CD14-positive monocyte (primary cell): Measurements from ENCODE around the gene CTAGE1. TPM values are rescaled to one million over a fixed set of nuclear protein-coding genes. Genes with fewer than 3 reads are reported as not detected.
"Not testable (repeated sequence)": the region's sequence is repeated elsewhere in the genome, so short reads cannot be mapped to it uniquely, and the experiment has no call there.

ENCODE experiments used
- DNase-seq, 3 donors: peaks; one replicate each; pipeline ENCODE4 v3.0.0-alpha.2; 2011 to 2022
- H2AFZ ChIP-seq: 2 replicates; pipeline ENCODE4 v1.6.0; 2012; ENCODE audit warnings: mild to moderate bottlenecking, low read depth, low read length, inconsistent platforms; ENCODE audit not compliant: insufficient read depth, poor library complexity, severe bottlenecking
- H3K27ac ChIP-seq, 2 donors: 1 replicate in 1 of 2; 2 replicates in 1 of 2; pipeline ENCODE4 v1.5.1; 2012 to 2013; ENCODE audit warnings: low read length in 2 of 2, control low read depth in 1 of 2, inconsistent platforms in 1 of 2, low read depth in 1 of 2, mild to moderate bottlenecking in 1 of 2
- H3K27me3 ChIP-seq, 2 donors: one replicate each; pipeline versions ENCODE4 v1.6.0 to v1.6.1; 2011 to 2013; ENCODE audit warnings: low read length in 2 of 2; ENCODE audit not compliant: control insufficient read depth in 2 of 2, insufficient read depth in 2 of 2
- H3K36me3 ChIP-seq, 2 donors: replicated peaks in 1 of 2; 1 replicate in 1 of 2; 2 replicates in 1 of 2; pipeline versions ENCODE4 v1.5.1 to v1.6.1; 2012 to 2013; ENCODE audit warnings: low read length in 2 of 2, control low read depth in 1 of 2, inconsistent platforms in 1 of 2, mild to moderate bottlenecking in 1 of 2; ENCODE audit not compliant: insufficient read depth in 2 of 2, control insufficient read depth in 1 of 2
- H3K4me1 ChIP-seq, 2 donors: 1 replicate in 1 of 2; 2 replicates in 1 of 2; pipeline versions ENCODE4 v1.5.1 to v1.6.1; 2012 to 2013; ENCODE audit warnings: low read length in 2 of 2, control low read depth in 1 of 2, inconsistent platforms in 1 of 2, mild to moderate bottlenecking in 1 of 2, moderate library complexity in 1 of 2; ENCODE audit not compliant: insufficient read depth in 2 of 2, control insufficient read depth in 1 of 2
- H3K4me2 ChIP-seq: replicated peaks from 2 replicates; pipeline ENCODE3; 2012; ENCODE audit warnings: low read length, moderate library complexity, mild to moderate bottlenecking; ENCODE audit not compliant: poor library complexity, severe bottlenecking; ENCODE audit errors: extremely low read depth
- H3K4me3 ChIP-seq, 3 experiments: fragments of 200-600 bp in 1 of 3; sonication (generic) in 1 of 3; replicated peaks in 1 of 3; 1 replicate in 2 of 3; 2 replicates in 1 of 3; pipeline ENCODE4 v1.5.1; 2011 to 2013; ENCODE audit warnings: low read length in 3 of 3, mild to moderate bottlenecking in 3 of 3, control low read depth in 2 of 3, low read depth in 2 of 3, inconsistent platforms in 1 of 3, moderate library complexity in 1 of 3
- H3K79me2 ChIP-seq: 2 replicates; pipeline ENCODE4 v1.6.0; 2012; ENCODE audit warnings: mild to moderate bottlenecking, control low read depth, inconsistent platforms, low read length, moderate library complexity; ENCODE audit not compliant: insufficient read depth
- H3K9ac ChIP-seq: 2 replicates; pipeline ENCODE4 v1.6.0; 2017; ENCODE audit warnings: low read length, mild to moderate bottlenecking; ENCODE audit not compliant: insufficient read depth, poor library complexity, severe bottlenecking
- H3K9me3 ChIP-seq, 2 donors: replicated peaks in 1 of 2; 1 replicate in 1 of 2; 2 replicates in 1 of 2; pipeline versions ENCODE4 v1.5.1 to v1.6.1; 2012 to 2013; ENCODE audit warnings: low read length in 2 of 2, control low read depth in 1 of 2; ENCODE audit not compliant: control insufficient read depth in 1 of 2, insufficient read depth in 1 of 2
- H4K20me1 ChIP-seq: 2 replicates; pipeline ENCODE4 v1.6.0; 2012; ENCODE audit warnings: mild to moderate bottlenecking, low read length, control low read depth, moderate library complexity; ENCODE audit not compliant: insufficient read depth
- H3K27ac Mint-ChIP-seq, 7 donors: one replicate each; pipeline ENCODE4 v1.8.0; 2020; ENCODE audit warnings: mild to moderate bottlenecking in 7 of 7, mixed read lengths in 7 of 7, moderate library complexity in 6 of 7, inconsistent platforms in 2 of 7
- H3K27me3 Mint-ChIP-seq, 3 donors: one replicate each; pipeline ENCODE4 v1.8.0; 2021 to 2022; ENCODE audit warnings: low read depth in 3 of 3, mild to moderate bottlenecking in 3 of 3, mixed read lengths in 3 of 3, moderate library complexity in 3 of 3, inconsistent platforms in 1 of 3
- H3K36me3 Mint-ChIP-seq, 2 donors: one replicate each; pipeline ENCODE4 v1.8.0; 2020; ENCODE audit warnings: mixed read lengths in 2 of 2, inconsistent platforms in 1 of 2, mild to moderate bottlenecking in 1 of 2
- H3K4me1 Mint-ChIP-seq: one replicate; pipeline ENCODE4 v1.8.0; 2020; ENCODE audit warnings: mild to moderate bottlenecking, mixed read lengths
- H3K4me3 Mint-ChIP-seq, 2 donors: one replicate each; pipeline ENCODE4 v1.8.0; 2020; ENCODE audit warnings: mild to moderate bottlenecking in 2 of 2, mixed read lengths in 2 of 2, moderate library complexity in 1 of 2
- H3K9me3 Mint-ChIP-seq, 7 donors: one replicate each; pipeline ENCODE4 v1.8.0; 2020 to 2022; ENCODE audit warnings: mixed read lengths in 7 of 7, mild to moderate bottlenecking in 6 of 7, moderate library complexity in 6 of 7, inconsistent platforms in 2 of 7
- WGBS: methylation state at CpG from one replicate; pipeline ENCODE4 v1.1.5; 2013; ENCODE audit warnings: missing lambda C conversion rate; ENCODE audit not compliant: insufficient coverage; 5-methylcytosine and 5-hydroxymethylcytosine counted together
- intact Hi-C, 2 donors: fragments of 100-400 bp; cut with micrococcal nuclease; formaldehyde crosslinking; loops; one replicate each; pipeline versions ENCODE4 v1.15.0 to v1.15.1; 2023
- polyA plus RNA-seq, 3 donors: library from polyadenylated mRNA; depleted of rRNA in 1 of 3; unstranded in 2 of 3; stranded (reverse) in 1 of 3; fragments of 300-500 nt in 2 of 3; fragments of >200 nt in 1 of 3; fragmentation: Illumina TruSeq in 2 of 3; gene quantifications; 1 replicate in 2 of 3; 2 replicates in 1 of 3; pipeline ENCODE4 v1.2.3, GENCODE V29; 2012 to 2021
- TF ChIP-seq, protein P1 (sequence below): fragments of 200-600 bp; IDR thresholded peaks from one replicate; pipeline ENCODE4 v1.8.0; 2022; ENCODE audit warnings: antibody characterized with exemption, mild to moderate bottlenecking

CTAGE1 gene
- polyA plus RNA-seq, 3 donors: not detected

DNA sequence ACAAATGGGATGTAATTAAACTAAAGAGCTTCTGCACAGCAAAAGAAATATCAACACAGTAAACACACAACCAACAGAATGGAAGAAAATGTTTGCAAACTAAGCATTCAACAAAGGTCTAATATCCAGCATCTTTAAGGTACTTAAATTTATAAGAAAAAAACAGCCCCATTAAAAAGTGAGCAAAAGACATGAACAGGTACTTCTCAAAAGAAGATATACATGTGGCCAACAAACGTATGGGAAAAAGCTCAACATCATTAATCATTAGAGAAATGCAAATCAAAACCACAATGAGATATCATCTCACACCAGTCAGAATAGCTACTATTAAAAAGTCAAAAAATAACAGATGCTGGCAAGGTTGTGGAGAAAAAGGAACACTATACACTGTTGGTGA, 32.6 kb upstream of the CTAGE1 start:
- H3K27me3 ChIP-seq, intact Hi-C loops, H3K36me3 ChIP-seq, H3K36me3 Mint-ChIP-seq, H3K27me3 Mint-ChIP-seq, H3K4me1 ChIP-seq, H3K9ac ChIP-seq, H3K4me3 ChIP-seq, DNase-seq, H3K4me1 Mint-ChIP-seq, H3K4me2 ChIP-seq, H3K79me2 ChIP-seq, H3K4me3 Mint-ChIP-seq, H3K27ac Mint-ChIP-seq, H3K27ac ChIP-seq, H4K20me1 ChIP-seq, H2AFZ ChIP-seq: not testable (repeated sequence)
- no CpG with 5 or more reads among the region's 1 CpG for WGBS
- H3K9me3 Mint-ChIP-seq: peaks cover 0 to 13% (median 5%) of the 10 kb centered on the region in 7 donors
- peaks cover 0 to 13% of the 10 kb centered on the region in 2 donors for H3K9me3 ChIP-seq

DNA sequence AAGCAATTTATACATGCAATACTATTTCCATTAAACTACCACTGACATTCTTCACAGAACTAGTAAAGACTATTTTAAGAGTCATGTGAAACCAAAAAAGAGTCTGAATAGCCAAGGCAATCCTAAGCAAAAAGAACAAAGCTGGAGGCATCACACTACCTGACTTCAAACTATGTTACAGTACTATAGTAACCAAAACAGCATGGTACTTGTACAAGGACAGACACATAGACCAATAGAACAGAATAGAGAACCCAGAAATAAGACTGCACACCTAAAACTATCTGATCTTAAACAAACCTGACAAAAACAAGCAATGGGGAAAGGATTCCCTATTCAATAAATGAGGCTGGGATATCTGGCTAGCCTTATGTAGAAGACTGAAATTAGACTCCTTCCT, 32.0 kb upstream of the CTAGE1 start:
- H3K27me3 Mint-ChIP-seq, H3K27ac Mint-ChIP-seq, H4K20me1 ChIP-seq, H3K4me1 ChIP-seq, H3K9ac ChIP-seq, H3K79me2 ChIP-seq, DNase-seq, H3K36me3 Mint-ChIP-seq, H3K27me3 ChIP-seq, H3K4me2 ChIP-seq, H3K4me3 ChIP-seq, H3K4me3 Mint-ChIP-seq, intact Hi-C loops, H3K27ac ChIP-seq, H3K4me1 Mint-ChIP-seq, H3K36me3 ChIP-seq, H2AFZ ChIP-seq: not testable (repeated sequence)
- peaks cover 0 to 13% of the 10 kb centered on the region in 2 donors for H3K9me3 ChIP-seq
- H3K9me3 Mint-ChIP-seq: peaks cover 0 to 13% (median 5%) of the 10 kb centered on the region in 7 donors

DNA sequence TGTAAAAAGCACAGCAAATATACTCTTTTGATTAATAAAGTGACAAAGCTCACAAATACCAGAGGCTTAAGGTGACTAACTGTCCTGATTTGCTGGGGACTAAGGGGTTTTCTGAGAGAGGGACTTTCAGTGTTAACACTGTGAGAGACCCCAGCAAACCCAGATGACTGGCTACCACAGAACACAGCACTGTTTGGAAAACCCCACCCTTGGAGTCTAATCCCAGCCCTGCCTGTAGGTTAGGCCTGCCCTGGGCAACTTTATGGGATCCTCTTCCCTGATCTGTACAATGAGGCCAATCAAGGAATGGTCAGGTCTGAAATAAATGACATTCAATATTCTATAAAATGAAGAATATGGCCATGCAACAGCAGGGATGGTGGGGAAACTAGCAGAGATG, 30.5 kb upstream of the CTAGE1 start:
- Histone ChIP-seq H3K9ac (no peak overlapping the region), H3K27ac (no peak overlapping the region), H3K9me3 (peaks cover 0 to 13% of the 10 kb centered on the region in 2 donors), H4K20me1 (no peaks in the 10 kb centered on the region), H3K36me3 (no peaks in the 10 kb centered on the region), H3K27me3 (no peaks in the 10 kb centered on the region), H3K4me2 (no peak overlapping the region), H3K4me3 (no peak overlapping the region), H2AFZ (no peak overlapping the region), H3K79me2 (no peaks in the 10 kb centered on the region), H3K4me1 (no peaks in the 10 kb centered on the region)
- Mint-ChIP-seq H3K27ac (no peak overlapping the region), H3K4me1 (no peaks in the 10 kb centered on the region), H3K9me3 (peaks cover 0 to 13% (median 5%) of the 10 kb centered on the region in 7 donors), H3K4me3 (no peak overlapping the region), H3K27me3 (peaks cover 2 to 5% (median 2%) of the 10 kb centered on the region in 3 donors), H3K36me3 (no peaks in the 10 kb centered on the region)
- no peak for DNase-seq
- intact Hi-C loops: no loop called here
- TF ChIP-seq, protein P1, sequence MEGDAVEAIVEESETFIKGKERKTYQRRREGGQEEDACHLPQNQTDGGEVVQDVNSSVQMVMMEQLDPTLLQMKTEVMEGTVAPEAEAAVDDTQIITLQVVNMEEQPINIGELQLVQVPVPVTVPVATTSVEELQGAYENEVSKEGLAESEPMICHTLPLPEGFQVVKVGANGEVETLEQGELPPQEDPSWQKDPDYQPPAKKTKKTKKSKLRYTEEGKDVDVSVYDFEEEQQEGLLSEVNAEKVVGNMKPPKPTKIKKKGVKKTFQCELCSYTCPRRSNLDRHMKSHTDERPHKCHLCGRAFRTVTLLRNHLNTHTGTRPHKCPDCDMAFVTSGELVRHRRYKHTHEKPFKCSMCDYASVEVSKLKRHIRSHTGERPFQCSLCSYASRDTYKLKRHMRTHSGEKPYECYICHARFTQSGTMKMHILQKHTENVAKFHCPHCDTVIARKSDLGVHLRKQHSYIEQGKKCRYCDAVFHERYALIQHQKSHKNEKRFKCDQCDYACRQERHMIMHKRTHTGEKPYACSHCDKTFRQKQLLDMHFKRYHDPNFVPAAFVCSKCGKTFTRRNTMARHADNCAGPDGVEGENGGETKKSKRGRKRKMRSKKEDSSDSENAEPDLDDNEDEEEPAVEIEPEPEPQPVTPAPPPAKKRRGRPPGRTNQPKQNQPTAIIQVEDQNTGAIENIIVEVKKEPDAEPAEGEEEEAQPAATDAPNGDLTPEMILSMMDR: no peak
